GM18505 (cell line): ENCODE data around the gene IL17C.

Experiments used
- ATAC-seq: cut with Tn5 transposase; IDR thresholded peaks from one replicate; pipeline ENCODE4 v1.9.1; 2021; ENCODE audit not compliant: unreplicated experiment
- POLR2A ChIP-seq: IDR thresholded peaks from 4 replicates; pipeline ENCODE4 v1.6.1; 2011; ENCODE audit warnings: borderline replicate concordance; ENCODE audit not compliant: insufficient read depth, insufficient read length; ENCODE audit errors: extremely low read depth

IL17C gene

GRCh38 chr16:88627531-88628411 lies 10.6 kb upstream of the IL17C start:
- no peak for TF ChIP-seq POLR2A
- ATAC-seq = no peak

GRCh38 chr16:88628512-88628974 lies 9.8 kb upstream of the IL17C start:
- TF ChIP-seq POLR2A = no peak
- ATAC-seq = no peak

GRCh38 chr16:88629835-88630234 lies 8.5 kb upstream of the IL17C start:
- no peak for ATAC-seq
- no peak for TF ChIP-seq POLR2A

GRCh38 chr16:88630433-88630832 lies 7.9 kb upstream of the IL17C start:
- no peak for TF ChIP-seq POLR2A
- ATAC-seq = no peak

GRCh38 chr16:88630941-88631340 lies 7.4 kb upstream of the IL17C start:
- ATAC-seq = no peak
- no peak for TF ChIP-seq POLR2A

- no peak for ATAC-seq
- TF ChIP-seq POLR2A = no peak
These were observed 7.0 kb upstream of the IL17C start for GRCh38 chr16:88631384-88631783.

GRCh38 chr16:88631920-88632586 lies 6.3 kb upstream of the IL17C start:
- TF ChIP-seq POLR2A = no peak
- no peak for ATAC-seq

GRCh38 chr16:88632587-88632930 lies 5.8 kb upstream of the IL17C start:
- no peak for TF ChIP-seq POLR2A
- ATAC-seq = no peak

GRCh38 chr16:88633684-88634140 lies 4.7 kb upstream of the IL17C start:
- ATAC-seq = no peak
- TF ChIP-seq POLR2A = no peak

GRCh38 chr16:88634141-88634993 lies 4.0 kb upstream of the IL17C start:
- ATAC-seq = peak; percentile 45
- TF ChIP-seq POLR2A = no peak

- TF ChIP-seq POLR2A = no peak
- no peak for ATAC-seq
These were observed 3.2 kb upstream of the IL17C start for GRCh38 chr16:88634994-88635670.

- ATAC-seq = no peak
- no peak for TF ChIP-seq POLR2A
These were observed 2.6 kb upstream of the IL17C start for GRCh38 chr16:88635671-88636319.
